Prostate gland (tissue), 2 donors: ENCODE data around the gene BCL2L1. TPM values are rescaled to one million over a fixed set of nuclear protein-coding genes. Genes with fewer than 3 reads are reported as not detected.

Experiments
- DNase-seq: peaks from one replicate; pipeline ENCODE4 v3.0.0-alpha.2; 2019; ENCODE audit warnings: low spot score
- H3K27ac ChIP-seq, 2 donors: fragments of 200-600 bp; sonication (generic); 2 replicates each; pipeline ENCODE4 v1.5.1; 2017 to 2019
- H3K27me3 ChIP-seq: fragments of 200-600 bp; sonication (generic); replicated peaks from 2 replicates; pipeline ENCODE4 v1.5.1; 2019; ENCODE audit not compliant: insufficient read depth
- H3K36me3 ChIP-seq, 2 donors: fragments of 200-600 bp; sonication (generic); 1 replicate in 1 of 2; 2 replicates in 1 of 2; pipeline versions ENCODE4 v1.5.1 to v1.8.1; 2017 to 2019
- H3K4me1 ChIP-seq: fragments of 200-600 bp; sonication (generic); replicated peaks from 2 replicates; pipeline ENCODE4 v1.5.1; 2019
- H3K4me3 ChIP-seq, 2 donors: fragments of 200-600 bp; sonication (generic); 2 replicates each; pipeline ENCODE4 v1.5.1; 2017 to 2019
- H3K9me3 ChIP-seq: fragments of 200-600 bp; sonication (generic); 2 replicates; pipeline ENCODE4 v1.5.1; 2017
- POLR2A ChIP-seq: fragments of 450-650 bp; IDR thresholded peaks from one replicate; pipeline ENCODE4 v1.6.1; 2016; ENCODE audit warnings: antibody characterized with exemption, mild to moderate bottlenecking
- POLR2AphosphoS5 ChIP-seq: sonication (generic); formaldehyde crosslinking; IDR thresholded peaks from one replicate; pipeline ENCODE4 v1.6.1; 2017; ENCODE audit warnings: antibody characterized with exemption
- whole genome bisulfite sequencing: methylation state at CpG from one replicate; pipeline ENCODE4 v1.1.5; 2018; 5-methylcytosine and 5-hydroxymethylcytosine counted together
- intact Hi-C: fragments of 100-400 bp; cut with DNase I; formaldehyde crosslinking; loops from one replicate; pipeline ENCODE4 v1.14.2; 2022
- total RNA-seq, 2 donors: library from RNA; depleted of rRNA; stranded (reverse); fragments of >200 nt; gene quantifications; one replicate each; pipeline ENCODE4 v1.1.0, GENCODE V29; 2016
- TF ChIP-seq, protein P1 (sequence below), 4 experiments: fragments of 200-600 bp in 2 of 4; fragments of 450-650 bp in 2 of 4; sonication (generic) in 2 of 4; IDR thresholded peaks; 1 replicate in 3 of 4; 2 replicates in 1 of 4; pipeline ENCODE4 v1.5.1; 2016 to 2019; ENCODE audit warnings: antibody characterized with exemption in 4 of 4, mild to moderate bottlenecking in 2 of 4, moderate library complexity in 2 of 4

BCL2L1 gene
- total RNA-seq, 2 donors from 2014 or later, result 127 to 155 TPM

DNA sequence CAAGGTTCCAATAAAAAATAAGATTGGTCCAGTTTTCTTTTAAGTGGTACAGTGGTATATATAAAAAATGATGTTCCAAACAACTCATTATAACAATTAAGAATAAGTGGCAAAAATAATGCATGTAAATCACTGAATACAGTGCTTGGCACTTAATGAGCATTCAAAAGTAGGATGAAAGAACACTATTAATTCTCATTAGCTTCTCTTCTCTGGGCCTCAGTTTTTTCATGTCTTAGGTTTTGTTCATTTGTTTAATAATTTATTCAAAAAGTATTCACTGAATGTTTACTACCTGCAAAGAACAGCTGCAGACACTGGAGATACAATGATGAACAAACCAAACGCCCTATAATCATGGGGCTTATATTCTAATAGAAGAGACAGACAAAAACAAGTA is 21.1 kb downstream of the BCL2L1 start:
- no peaks in the 10 kb centered on the region for H3K27me3 ChIP-seq
- TF ChIP-seq POLR2A, result no peak
- TF ChIP-seq, protein P1, sequence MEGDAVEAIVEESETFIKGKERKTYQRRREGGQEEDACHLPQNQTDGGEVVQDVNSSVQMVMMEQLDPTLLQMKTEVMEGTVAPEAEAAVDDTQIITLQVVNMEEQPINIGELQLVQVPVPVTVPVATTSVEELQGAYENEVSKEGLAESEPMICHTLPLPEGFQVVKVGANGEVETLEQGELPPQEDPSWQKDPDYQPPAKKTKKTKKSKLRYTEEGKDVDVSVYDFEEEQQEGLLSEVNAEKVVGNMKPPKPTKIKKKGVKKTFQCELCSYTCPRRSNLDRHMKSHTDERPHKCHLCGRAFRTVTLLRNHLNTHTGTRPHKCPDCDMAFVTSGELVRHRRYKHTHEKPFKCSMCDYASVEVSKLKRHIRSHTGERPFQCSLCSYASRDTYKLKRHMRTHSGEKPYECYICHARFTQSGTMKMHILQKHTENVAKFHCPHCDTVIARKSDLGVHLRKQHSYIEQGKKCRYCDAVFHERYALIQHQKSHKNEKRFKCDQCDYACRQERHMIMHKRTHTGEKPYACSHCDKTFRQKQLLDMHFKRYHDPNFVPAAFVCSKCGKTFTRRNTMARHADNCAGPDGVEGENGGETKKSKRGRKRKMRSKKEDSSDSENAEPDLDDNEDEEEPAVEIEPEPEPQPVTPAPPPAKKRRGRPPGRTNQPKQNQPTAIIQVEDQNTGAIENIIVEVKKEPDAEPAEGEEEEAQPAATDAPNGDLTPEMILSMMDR (IDR thresholded peaks at IDR 0.05), result no peak
- no peaks in the 10 kb centered on the region for H3K36me3 ChIP-seq
- H3K27ac ChIP-seq, result no peak overlapping the region
- H3K4me3 ChIP-seq, result no peak overlapping the region
- no peaks in the 10 kb centered on the region for H3K9me3 ChIP-seq
- H3K4me1 ChIP-seq, result peaks cover 9% of the 10 kb centered on the region
- no peak for DNase-seq
- WGBS, result 84% methylated on average over 1 of the region's 1 CpG
- intact Hi-C loops, result no loop called here

DNA sequence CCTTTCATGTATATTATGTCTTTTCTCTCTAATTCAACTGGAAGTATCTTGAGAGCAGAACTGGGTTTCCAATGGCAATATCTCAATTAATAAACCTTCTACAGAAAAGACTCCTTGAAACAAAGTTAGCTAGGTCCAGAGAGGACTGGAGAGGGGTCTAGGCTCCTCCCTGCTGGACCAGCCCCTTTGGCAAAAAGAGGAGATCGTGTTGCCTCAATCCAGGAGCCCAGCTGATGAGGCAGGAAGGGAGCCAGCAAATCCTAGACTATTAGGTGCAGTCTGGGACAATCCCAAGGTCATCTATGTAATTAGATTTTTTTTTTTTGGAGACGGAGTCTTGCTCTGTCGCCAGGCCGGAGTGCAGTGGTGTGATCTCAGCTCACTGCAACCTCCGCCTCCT is 21.9 kb downstream of the BCL2L1 start:
- Histone ChIP-seq H3K9me3 (no peaks in the 10 kb centered on the region), H3K4me3 (no peak overlapping the region), H3K27me3 (no peaks in the 10 kb centered on the region), H3K36me3 (no peaks in the 10 kb centered on the region), H3K4me1 (peaks cover 9% of the 10 kb centered on the region), H3K27ac (peak overlapping the region in 1 of 2 donors; percentile 71)
- TF ChIP-seq, protein P1 (IDR thresholded peaks at IDR 0.05), result no peak
- TF ChIP-seq POLR2A (no peak), POLR2AphosphoS5 (no peak)
- 87% methylated on average over 5 of the region's 5 CpGs for WGBS
- DNase-seq, result no peak
- intact Hi-C loops, result no loop called here

DNA sequence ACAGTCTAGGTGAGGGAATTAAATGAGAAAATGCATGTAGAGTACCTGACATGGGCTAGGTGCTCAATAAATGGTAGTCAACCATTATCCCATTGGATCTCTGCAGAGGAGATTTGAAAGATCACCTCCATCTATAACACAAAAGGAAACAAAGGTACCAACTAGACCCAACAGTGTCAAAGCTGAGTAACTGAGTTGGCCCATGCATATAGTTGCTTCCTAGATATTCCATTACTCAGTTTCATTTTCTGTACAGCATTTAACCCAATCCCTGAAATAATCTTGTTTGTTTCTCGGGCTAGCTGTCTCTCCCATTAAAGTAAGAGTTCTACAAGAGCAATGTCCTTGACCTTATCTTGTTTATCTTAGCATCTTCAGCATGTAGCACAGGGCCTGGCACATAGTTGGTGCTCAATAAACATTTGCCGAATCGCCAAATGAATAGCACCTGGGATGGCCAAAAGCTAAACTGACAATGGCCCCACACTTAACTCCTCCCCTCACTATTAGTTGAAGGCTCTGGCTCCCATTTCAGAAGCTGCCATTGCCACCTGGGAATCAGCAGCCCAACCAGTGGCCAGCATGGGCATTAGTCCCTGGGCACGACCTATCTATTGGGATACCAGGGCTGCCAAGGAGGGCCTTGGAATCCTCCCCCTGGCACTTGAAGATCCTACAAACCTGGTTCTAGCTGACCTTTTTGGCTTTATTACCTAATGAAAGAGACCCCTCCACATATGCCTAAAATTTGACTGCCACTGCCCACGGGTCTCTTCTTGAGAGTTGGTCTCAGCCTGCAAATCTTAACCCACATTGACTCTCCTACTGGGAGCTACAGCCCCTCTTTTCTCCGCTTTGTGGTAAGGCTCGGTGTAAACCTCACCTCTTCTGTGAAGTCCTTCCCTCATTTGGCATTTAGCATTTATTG is 22.6 kb downstream of the BCL2L1 start:
- H3K4me3 ChIP-seq, result no peak overlapping the region
- peak overlapping the region; percentile 71 to 81 for H3K27ac ChIP-seq
- TF ChIP-seq POLR2AphosphoS5, result no peak
- TF ChIP-seq, protein P1 (IDR thresholded peaks at IDR 0.05), result no peak
- intact Hi-C loops, result no loop called here
- DNase-seq, result no peak
- H3K36me3 ChIP-seq, result no peaks in the 10 kb centered on the region
- no peaks in the 10 kb centered on the region for H3K9me3 ChIP-seq
- H3K27me3 ChIP-seq, result no peaks in the 10 kb centered on the region
- peaks cover 9% of the 10 kb centered on the region for H3K4me1 ChIP-seq
- WGBS, result 91% methylated on average over 7 of the region's 7 CpGs

DNA sequence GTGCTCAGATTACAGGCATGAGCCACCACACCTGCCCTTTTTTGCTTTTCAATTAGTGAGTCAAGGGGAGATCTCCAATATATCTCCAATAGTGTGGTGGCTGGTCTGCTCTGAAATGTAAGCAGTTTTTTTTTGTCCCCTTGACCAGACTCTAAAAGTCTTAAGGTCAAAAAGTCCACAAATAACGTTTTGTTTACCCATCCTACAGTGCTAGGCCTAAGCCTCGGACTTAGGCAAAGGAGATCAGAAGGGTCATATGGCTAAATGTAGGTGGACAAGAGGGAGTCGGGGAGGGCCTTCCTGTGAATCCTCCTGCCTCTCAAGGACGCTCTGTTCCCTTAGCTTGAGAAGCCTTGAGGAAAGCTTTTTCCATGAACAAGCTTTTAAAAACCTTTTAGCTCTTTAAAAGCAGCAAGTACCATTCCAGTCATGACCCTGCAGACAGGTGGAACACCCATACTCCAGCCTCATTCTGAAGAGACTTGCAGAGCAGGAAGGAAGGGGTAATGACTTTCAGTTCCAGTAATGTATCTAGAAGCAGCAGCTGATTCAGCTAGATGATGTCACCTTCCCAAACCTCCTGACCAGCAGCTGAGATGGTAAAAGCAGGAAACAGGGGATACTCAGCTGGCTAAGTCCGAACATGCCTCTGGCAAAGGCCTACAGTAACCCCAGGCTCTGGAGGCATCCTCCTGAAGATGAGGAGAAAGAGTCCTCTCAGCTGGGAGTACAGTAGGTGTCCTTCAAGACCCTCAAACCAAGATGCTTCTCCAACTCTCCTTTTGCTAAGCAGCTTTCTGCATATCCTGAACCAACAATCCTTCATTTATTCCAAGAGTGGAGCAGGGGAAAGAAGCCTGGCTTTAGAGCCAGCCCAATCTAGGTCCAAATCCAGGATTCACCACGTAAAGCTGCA is 23.6 kb downstream of the BCL2L1 start:
- intact Hi-C loops, result no loop called here
- Histone ChIP-seq H3K4me3 (no peak overlapping the region), H3K36me3 (no peaks in the 10 kb centered on the region), H3K27me3 (no peaks in the 10 kb centered on the region), H3K27ac (peak overlapping the region; percentile 71 to 81), H3K4me1 (peaks cover 7% of the 10 kb centered on the region), H3K9me3 (no peaks in the 10 kb centered on the region)
- DNase-seq, result peak; percentile 73
- WGBS, result 28% methylated on average over 6 of the region's 6 CpGs
- TF ChIP-seq, protein P1 (IDR thresholded peaks at IDR 0.05), result no peak
- TF ChIP-seq POLR2AphosphoS5 (peak; percentile 98), POLR2A (peak; percentile 48)
